Measurements from ENCODE around the gene CTAGE1.

DNA sequence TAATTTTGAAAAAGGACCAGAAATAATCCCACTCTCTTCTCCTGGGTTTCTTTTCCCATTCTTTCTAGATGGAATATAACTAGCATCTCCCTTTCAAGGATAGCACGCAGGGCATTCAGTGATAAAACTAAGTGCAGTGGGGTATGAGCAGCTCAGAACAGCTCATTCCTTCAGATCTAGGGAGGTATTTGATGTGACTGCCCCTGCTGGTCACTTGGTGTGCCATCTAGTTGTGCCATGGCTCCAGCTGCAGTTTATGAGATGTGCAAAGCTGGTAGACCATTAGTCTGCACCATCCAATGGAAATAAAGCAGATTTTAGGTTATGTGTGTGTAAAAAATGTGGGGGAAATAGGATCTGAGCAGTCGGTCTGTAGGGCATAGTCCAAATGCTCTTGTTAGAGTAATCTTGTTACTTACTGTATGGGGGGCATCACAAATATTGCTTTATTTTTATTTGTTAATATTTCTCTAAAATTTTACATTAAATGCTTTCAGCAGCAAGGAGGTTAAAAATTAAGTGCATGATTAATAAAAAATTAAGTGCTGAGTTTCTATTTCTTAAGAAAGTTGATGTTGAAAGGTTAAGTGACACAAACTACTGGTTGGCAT is 38.9 kb downstream of the CTAGE1 start:
- TF ChIP-seq, protein P1, sequence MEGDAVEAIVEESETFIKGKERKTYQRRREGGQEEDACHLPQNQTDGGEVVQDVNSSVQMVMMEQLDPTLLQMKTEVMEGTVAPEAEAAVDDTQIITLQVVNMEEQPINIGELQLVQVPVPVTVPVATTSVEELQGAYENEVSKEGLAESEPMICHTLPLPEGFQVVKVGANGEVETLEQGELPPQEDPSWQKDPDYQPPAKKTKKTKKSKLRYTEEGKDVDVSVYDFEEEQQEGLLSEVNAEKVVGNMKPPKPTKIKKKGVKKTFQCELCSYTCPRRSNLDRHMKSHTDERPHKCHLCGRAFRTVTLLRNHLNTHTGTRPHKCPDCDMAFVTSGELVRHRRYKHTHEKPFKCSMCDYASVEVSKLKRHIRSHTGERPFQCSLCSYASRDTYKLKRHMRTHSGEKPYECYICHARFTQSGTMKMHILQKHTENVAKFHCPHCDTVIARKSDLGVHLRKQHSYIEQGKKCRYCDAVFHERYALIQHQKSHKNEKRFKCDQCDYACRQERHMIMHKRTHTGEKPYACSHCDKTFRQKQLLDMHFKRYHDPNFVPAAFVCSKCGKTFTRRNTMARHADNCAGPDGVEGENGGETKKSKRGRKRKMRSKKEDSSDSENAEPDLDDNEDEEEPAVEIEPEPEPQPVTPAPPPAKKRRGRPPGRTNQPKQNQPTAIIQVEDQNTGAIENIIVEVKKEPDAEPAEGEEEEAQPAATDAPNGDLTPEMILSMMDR (IDR thresholded peaks at IDR 0.05), result no peak
- TF ChIP-seq EZH2 (IDR thresholded peaks at IDR 0.05; ENCODE audit: borderline replicate concordance, insufficient read depth, low read depth, low read length, poor library complexity, severe bottlenecking), result no peak
